NCI-H2171 treated with DMSO at 0.1 percent for 48 hours (cell line): ENCODE data around the gene KCTD5.
"Not testable (repeated sequence)": the region's sequence is repeated elsewhere in the genome, so short reads cannot be mapped to it uniquely, and the experiment has no call there.

Experiments used
- DNase-seq: peaks from one replicate; lab custom pipeline; 2025; lab: John Stamatoyannopoulos, UW

KCTD5 gene

DNA sequence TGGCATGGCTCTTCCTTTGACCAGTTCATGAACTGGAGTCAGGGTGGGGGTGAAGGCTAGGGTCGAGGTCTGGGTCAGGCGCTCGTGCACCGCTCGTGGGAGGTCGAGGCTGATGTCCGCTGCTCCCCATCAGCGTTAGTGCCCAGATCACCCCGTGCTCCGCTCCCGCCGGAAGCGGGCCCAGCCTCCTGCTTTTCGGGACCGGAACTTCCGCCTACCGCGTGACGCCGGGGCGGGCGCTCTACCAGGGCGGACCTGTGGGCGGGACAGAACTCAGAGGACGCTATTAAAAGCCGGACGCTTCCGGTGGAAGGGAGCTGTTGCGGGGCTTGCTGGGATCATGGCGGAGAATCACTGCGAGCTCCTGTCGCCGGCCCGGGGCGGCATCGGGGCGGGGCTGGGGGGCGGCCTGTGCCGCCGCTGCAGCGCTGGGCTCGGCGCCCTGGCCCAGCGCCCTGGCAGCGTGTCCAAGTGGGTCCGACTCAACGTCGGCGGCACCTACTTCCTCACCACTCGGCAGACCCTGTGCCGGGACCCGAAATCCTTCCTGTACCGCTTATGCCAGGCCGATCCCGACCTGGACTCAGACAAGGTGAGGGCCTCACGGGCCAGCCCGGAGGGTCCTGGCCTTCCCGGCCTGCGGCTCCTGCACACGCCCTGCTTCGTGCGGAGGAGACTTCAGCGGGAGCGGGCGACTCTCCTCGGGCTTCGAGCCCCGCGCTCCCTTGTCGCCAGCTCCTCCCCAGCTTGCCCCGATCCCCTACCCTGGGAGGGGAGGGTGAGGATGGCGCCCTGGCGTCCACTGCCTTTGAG is at the start of gene KCTD5:
TSS of gene KCTD5 (plus strand) at position 315 of the 813 bp plus-strand sequence. CDS start at position 341, 26 bp downstream.
- peak; percentile 95 for DNase-seq

DNA sequence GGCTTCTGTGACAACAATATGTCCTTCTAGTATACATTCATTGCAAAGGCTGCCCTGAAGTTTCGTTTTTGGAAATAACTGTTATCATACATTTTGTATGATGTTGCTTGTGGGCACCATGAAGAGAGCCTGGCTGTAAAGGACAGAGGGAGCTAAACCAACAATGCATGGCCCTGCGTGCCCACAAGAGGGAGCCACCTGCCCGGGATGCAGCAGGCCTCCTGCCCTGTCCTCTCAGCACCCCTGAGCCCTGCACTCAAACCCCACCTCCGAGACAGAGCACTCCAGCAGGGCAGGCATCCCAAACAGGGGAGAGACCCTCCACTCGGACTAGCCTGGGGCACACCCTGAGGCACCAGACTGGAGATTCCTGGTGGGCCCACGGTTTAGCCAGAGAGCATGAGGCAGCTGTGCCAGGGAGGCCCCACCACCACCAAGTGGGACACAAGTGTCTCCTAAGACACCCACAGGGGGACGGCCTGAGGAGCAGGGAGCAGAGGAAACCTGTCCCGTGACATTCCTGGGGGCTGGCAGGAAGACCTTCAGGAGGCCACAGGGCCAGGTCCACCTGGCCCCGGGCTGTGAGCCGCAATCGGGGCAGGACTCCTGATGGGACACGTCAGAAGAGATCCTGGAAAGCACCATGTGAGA is 43.1 kb upstream of the KCTD5 start:
- not testable (repeated sequence) for DNase-seq

GRCh38 chr16:2639722-2640072 is 42.6 kb upstream of the KCTD5 start:
- DNase-seq = not testable (repeated sequence)

GRCh38 chr16:2642561-2642960 is 39.8 kb upstream of the KCTD5 start:
- DNase-seq = not testable (repeated sequence)

DNA sequence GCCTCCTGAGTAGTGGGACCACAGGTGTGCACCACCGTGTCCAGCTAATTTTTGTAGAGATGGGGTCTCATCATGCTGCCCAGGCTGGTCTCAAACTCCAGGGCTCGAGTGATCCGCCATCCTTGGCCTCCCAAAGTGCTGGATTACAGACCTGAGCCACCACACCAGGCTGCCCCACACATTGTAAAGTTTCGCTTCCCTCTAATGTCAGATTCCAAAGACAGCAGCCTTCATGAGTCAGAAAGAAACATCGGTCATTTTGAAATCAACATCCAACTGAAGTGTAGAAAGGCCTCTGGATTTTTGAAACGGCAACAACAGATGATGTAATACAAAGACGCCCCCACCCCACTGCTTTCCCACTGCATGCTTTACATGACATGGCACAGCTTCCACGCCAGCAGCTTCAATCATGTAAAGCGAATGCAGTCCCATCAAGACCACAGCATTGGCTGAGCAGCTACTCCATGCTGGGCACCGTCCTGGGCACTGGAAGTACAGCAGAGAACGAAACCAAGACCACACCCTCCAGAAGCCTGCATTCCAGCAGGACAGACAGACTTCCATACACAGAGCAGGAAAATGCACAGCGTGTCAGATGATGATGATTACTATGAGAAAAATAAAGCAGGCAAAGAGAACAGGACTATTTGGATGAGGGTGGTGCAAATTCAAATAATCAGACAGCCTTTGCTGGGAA is 37.4 kb upstream of the KCTD5 start:
- not testable (repeated sequence) for DNase-seq

- not testable (repeated sequence) for DNase-seq
These were observed 31.0 kb upstream of the KCTD5 start for GRCh38 chr16:2651268-2651871.

GRCh38 chr16:2653915-2654314 is 28.4 kb upstream of the KCTD5 start:
- DNase-seq = not testable (repeated sequence)

DNA sequence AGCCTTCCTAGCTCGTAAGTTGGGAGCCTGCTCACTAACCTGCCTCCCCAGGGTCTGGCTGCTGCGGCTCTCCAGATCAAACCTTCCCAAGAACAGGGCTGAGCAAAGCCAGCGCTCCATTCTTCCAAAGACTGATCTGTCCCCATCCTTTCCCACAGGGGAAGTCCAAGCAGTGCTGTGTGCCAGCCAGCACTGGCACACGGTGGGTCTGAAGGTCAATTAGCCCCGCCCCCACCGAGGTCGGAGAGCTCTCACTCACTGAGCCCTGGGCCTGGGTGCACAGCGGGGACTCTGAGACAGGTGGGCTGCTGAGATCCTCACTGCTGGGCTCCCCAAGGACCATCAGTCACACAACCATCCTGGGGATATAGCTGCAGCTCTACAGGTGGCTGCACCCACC is 27.4 kb upstream of the KCTD5 start:
- DNase-seq = not testable (repeated sequence)

DNA sequence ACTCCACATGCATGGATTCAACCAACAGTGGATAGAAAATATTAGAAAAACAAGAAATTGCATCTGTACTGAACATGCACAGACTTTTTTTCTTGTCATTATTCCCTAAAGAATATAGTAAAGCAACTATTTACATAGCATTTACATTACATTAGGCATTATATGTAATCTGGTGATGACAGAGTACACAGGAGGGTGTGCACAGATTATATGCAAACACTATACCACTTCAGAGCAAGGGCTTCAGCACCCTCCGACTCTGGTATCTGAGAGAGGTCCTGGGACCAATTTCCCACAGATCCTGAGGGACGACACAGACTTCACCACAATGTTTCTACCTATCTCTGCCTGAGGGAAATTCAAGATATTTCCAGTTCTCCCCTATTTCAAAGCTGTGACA is 25.3 kb upstream of the KCTD5 start:
- no peak for DNase-seq

GRCh38 chr16:2657803-2658202 is 24.5 kb upstream of the KCTD5 start:
- not testable (repeated sequence) for DNase-seq

- DNase-seq = not testable (repeated sequence)
These were observed 22.8 kb upstream of the KCTD5 start for GRCh38 chr16:2659560-2659959.

GRCh38 chr16:2660014-2660662 is 22.2 kb upstream of the KCTD5 start:
- DNase-seq = not testable (repeated sequence)

DNA sequence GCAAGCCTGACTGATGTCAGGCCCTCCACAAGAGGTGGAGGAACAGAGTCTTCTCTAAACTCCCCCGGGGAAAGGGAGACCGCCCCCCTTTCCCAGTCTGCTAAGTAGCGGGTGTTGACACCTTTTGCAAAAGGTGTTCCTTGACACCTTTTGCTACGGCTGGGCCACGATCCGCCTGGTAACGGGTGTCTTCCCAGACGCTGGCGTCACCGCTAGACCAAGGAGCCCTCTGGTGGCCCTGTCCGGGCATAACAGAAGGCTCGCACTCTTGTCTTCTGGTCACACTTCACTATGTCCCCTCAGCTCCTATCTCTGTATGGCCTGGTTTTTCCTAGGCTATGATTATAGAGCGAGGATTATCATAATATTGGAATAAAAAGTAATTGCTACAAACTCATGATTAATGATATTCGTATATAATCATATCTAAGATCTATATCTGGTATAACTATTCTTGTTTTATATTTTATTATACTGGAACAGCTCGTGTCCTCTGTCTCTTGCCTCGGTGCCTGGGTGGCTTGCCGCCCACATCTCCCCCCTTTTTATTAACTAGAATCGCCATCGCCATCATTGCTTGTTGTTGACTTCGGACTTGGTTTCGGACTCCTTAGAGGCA is 21.5 kb upstream of the KCTD5 start:
- DNase-seq = peak; percentile 43

DNA sequence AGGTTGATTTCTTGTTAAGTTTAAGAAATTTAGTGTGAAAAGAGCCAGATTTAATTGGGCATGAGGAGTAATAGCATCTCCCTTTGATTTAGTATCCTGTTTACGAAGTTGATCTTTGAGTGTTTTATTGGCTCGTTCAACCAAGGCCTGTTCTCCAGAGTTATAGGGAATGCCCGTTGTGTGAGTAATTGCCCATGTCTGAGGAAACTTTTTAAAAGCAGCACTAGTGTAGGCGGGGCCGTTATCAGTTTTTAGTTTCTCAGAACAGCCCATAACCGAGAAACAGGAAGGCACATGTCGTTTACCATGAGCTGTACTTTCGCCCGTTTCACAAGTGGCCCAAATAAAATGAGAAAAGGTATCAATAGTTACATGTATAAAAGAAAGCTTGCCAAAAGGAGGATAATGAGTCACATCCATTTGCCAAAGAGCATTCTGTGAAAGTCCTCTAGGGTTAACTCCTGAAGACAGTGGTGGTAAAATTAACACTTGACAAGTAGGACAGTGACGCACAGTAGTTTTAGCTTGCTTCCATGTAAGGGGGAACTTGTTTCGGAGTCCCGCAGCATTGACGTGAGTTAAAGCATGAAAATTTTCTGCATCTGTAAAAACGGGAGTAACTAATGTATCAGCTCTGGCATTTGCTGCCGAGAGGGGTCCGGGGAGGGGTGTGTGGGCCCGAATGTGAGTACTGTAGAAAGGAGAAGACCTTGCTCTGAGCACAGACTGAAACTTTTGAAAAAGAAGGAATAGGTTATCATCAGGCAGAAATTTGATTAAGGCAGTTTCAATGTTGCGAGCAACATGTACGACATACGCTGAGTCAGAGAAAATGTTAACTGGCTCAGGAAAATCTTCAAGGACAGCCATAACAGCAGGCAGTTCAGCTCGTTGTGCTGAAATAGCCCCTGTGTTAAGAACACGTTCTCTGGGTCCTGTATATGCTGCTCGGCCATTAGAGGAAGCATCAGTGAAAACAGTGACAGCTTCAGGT is 18.5 kb upstream of the KCTD5 start:
- no peak for DNase-seq

DNA sequence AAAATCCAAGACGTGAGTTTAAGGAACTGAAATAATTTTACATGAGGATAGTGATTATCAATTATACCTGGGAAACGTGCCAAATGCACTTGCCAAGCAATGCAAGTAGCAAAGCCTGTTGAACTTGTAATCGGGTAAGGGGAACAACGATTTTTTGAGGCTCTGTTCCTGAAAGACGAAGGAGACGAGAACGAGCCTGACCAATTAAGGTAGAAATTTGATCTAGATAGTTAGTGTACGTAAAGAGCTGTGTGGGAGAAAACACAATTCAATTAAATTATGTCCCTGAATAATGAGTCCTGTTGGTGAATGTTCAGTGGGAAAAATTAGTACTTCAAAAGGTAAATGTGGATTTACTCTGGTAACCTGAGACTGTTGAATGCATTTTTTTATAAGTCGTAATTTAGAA is 17.7 kb upstream of the KCTD5 start:
- DNase-seq = peak; percentile 31

GRCh38 chr16:2666671-2667070 is 15.7 kb upstream of the KCTD5 start:
- not testable (repeated sequence) for DNase-seq

- DNase-seq = not testable (repeated sequence)
These were observed 12.7 kb upstream of the KCTD5 start for GRCh38 chr16:2669587-2669986.

GRCh38 chr16:2670017-2670416 is 12.3 kb upstream of the KCTD5 start:
- DNase-seq = peak; percentile 21

GRCh38 chr16:2671193-2671592 is 11.1 kb upstream of the KCTD5 start:
- not testable (repeated sequence) for DNase-seq

GRCh38 chr16:2671741-2672140 is 10.6 kb upstream of the KCTD5 start:
- DNase-seq = no peak
